Stomach (tissue), 4 donors: ENCODE measurements around the gene CHCHD6.

Experiments used
- CTCF ChIP-seq, 7 experiments: fragments of 450-650 bp in 4 of 7; fragments of 200-600 bp in 3 of 7; sonication (generic) in 3 of 7; IDR thresholded peaks; one replicate each; pipeline ENCODE4 v1.5.1; 2016 to 2019; ENCODE audit warnings: antibody characterized with exemption in 7 of 7, control low read depth in 2 of 7, mild to moderate bottlenecking in 1 of 7
- POLR2A ChIP-seq, 4 donors: fragments of 450-650 bp; IDR thresholded peaks; one replicate each; pipeline ENCODE4 v1.6.1; 2016; ENCODE audit warnings: antibody characterized with exemption in 4 of 4, control low read depth in 2 of 4, mild to moderate bottlenecking in 1 of 4, moderate library complexity in 1 of 4
- POLR2AphosphoS5 ChIP-seq, 3 donors: sonication (generic); formaldehyde crosslinking; IDR thresholded peaks; one replicate each; pipeline ENCODE4 v1.6.1; 2016; ENCODE audit warnings: antibody characterized with exemption in 3 of 3

- TF ChIP-seq CTCF (IDR thresholded peaks at IDR 0.05) (no peak), POLR2A (IDR thresholded peaks at IDR 0.05) (no peak), POLR2AphosphoS5 (IDR thresholded peaks at IDR 0.05) (no peak)
Observed at GRCh38 chr3:126968391-126969390, 264.7 kb downstream of the CHCHD6 start.
